NCI-H1694 (cell line): ENCODE data around the gene GLE1.
A peak's percentile ranks its signal among the peaks of the same experiment; 100 is the strongest.
"Not testable (repeated sequence)": the region's sequence is repeated elsewhere in the genome, so short reads cannot be mapped to it uniquely, and the experiment has no call there.

Experiments
- DNase-seq: peaks from one replicate; lab custom pipeline; 2025; lab: John Stamatoyannopoulos, UW

The GLE1 gene

GRCh38 chr9:128495804-128496417, 8.6 kb upstream of the GLE1 start:
- no peak for DNase-seq

GRCh38 chr9:128497824-128498610, 6.5 kb upstream of the GLE1 start:
- no peak for DNase-seq

- DNase-seq, result no peak
Observed at GRCh38 chr9:128498911-128499310, 5.6 kb upstream of the GLE1 start.

- no peak for DNase-seq
Observed at GRCh38 chr9:128499920-128500319, 4.6 kb upstream of the GLE1 start.

- not testable (repeated sequence) for DNase-seq
Observed at GRCh38 chr9:128503415-128503825, 1.1 kb upstream of the GLE1 start.

GRCh38 chr9:128503870-128504269, 649 bp upstream of the GLE1 start:
- no peak for DNase-seq

DNA sequence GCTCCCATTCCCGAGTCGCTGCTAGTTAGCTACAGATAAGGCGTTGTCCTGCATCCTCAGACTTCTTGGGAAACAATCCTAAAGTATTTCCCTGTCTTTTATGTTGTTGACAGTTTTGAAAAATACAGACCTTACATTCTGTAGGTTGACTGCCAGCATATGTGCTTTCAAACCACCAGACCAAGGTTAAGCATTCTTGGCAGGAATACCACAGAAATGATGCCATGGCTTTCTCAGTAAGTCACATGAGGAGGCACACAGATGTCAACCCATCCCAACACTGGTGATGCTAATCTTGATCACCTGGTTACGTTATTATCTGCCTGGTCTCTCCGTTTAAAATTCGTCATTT, 871 bp downstream of the GLE1 start:
- peak; percentile 40 for DNase-seq

DNA sequence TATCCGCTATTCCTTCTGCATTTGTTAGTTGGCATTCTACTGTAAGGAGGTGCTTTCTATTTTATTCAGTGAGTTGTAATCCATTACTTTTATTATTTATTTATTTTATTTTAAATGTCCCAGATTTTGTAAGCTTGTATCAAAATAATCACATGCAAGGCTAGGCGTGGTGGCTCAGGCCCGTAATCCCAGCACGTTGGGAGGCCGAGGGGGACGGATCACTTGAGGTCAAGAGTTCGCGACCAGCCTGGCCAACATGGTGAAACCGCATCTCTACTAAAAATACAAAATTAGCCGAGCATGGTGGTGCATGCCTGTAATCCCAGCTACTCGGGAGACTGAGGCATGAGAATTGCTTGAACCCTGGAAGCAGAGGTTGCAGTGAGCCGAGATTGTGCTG, 1.4 kb downstream of the GLE1 start:
- not testable (repeated sequence) for DNase-seq

- no peak for DNase-seq
Observed at GRCh38 chr9:128512820-128513219, 8.3 kb downstream of the GLE1 start.

DNA sequence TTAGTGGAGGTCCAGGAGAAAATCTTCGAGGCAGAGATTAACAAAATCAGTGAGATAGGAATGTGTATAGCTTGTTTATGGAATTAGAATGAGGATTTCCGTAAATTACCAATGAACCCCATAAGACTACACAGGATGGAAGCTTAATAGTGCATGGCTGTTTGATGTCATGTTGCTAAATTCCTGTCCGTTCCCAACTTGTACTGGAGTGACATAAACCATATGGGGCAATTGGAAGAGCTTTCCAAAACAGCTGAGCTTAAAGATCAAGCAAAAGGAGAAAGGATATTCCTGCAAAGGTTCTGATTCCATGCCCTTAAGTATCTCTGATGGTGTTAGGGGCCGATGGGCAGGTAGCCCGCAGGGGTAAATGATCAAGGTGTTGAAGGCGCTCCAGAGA, 17.4 kb downstream of the GLE1 start:
- DNase-seq, result no peak

DNA sequence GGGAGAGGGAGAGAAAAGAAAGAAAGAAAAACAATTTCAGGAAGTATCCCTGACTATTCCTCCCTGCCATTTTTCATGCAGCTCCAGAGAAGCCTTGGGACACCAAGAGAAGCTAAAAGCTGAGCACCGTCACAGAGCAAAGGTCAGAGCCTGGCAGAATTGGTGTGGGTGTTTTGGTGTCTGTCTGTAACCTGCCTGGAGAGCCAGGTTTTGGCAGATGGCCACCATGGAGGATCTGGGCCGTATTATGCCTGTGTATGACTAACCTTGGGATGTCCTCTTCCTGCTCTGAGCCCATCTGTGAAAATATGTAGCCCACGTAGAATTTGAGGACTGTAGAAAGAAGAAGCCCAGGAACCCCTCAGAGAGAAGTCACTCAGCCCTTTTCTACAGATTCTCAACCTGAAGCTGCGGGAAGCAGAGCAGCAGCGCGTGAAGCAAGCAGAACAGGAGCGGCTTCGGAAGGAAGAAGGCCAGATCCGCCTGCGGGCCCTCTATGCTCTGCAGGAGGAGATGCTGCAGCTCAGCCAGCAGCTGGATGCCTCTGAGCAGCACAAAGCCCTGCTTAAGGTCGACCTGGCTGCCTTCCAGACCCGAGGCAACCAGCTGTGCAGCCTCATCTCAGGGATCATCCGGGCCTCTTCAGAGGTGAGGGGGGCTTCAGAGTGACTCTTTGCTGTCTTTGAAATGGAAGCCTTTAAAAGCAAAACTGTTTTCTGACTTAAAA, 18.8 kb downstream of the GLE1 start:
- DNase-seq, result peak; percentile 72

- DNase-seq, result no peak
Observed at GRCh38 chr9:128526720-128527119, 22.2 kb downstream of the GLE1 start.

DNA sequence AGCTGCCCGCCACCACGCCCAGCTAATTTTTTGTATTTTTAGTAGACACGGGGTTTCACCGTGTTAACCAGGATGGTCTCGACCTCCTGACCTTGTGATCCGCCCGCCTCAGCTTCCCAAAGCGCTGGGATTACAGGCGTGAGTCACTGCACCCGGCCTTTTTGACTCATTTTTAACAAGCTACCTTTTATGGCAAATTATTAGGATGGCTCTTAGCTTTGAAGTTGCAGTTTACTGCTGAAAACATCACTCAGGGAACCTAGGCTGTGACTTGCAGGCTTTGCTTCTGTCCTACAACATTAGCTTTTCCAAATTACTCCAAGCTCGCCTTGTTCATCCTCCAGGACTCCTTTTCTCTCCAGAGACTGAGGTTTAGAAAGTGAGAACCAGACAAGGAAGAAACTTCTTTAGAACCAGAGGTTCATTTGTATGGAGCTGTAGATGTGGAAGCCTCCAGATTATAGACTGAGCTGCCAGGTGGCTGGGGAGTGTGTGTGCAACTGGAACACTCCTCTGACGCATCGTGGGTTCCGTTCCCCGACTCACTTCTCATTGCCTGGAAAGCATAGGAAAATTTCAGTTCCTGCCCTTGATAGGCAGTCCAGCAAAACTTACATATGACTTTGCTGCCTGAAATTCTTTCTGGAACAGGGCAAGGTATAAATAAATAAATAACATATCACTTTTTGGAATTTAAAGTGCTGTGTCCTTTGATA, 24.1 kb downstream of the GLE1 start:
- DNase-seq, result no peak

- DNase-seq, result no peak
Observed at GRCh38 chr9:128529191-128529590, 24.7 kb downstream of the GLE1 start.

DNA sequence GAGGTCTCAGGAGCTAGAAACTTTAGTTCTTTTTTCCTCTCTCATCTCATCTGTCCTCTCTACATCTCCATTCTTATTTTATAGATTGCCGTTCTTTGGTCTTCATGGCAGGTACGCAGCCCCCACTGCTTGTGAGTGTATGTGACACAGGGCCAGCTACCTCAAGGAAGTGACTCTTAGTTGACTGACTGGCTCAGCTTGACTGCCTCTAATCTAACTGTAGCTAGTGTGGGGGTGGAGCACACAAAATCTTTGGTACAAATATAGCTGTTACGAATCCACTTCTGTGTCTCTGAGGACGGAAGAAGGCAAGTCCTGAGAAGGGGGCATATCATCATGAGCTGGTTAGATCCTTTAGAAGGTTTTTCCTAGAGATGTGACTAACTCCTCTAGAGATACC, 28.1 kb downstream of the GLE1 start:
- DNase-seq, result no peak

DNA sequence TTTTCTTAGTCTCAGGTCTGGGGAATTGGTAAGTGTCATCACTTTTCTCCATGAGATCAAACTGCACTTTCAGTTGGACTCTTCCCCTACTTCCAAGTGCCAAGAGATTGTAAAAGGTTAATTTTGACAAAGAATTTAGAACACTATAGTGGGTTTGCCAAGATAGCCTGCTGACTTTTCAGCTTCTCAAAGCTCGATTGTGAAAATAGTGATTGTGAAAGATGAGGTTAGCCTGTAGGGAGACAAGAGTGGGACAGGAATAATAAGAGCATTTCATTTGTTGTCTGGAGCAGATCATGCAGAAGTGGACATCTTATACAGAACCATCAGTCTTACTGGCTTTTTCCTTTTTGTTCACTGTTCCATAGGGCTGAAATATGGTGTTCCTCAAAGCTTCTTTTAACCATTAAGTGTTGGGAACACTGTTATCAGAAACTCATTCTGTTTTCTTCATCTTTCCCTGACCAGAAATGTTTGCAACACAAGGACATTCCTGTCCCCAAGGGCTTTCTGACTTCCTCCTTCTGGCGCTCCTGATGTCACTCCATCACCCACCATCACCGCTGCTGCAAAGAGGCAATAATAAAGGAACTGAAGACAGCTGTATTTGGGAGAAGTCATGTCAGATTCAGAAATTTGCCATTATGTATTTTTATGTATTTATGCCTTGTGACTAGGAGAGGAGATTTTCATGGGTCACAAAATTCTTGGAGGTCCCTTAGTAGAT, 36.3 kb downstream of the GLE1 start:
- DNase-seq, result no peak

DNA sequence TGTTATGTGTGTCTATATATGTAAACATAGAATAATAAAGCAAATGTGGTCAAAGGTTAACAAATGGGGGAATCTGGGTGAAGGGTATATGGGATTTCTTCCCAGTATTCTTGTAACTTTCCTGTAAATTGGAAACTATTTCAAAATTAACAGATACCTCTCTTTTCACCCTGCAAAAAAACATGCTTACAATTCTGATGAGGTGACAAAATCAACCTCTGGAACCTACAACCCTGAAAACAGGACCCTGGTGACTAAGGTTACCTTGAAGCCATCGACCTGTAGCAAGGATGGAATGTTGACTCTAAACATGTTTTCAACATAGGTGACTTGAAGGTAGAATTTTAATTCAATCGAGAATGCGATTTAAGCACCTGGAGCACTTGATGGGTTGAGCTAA, 42.0 kb downstream of the GLE1 start:
- DNase-seq, result no peak

DNA sequence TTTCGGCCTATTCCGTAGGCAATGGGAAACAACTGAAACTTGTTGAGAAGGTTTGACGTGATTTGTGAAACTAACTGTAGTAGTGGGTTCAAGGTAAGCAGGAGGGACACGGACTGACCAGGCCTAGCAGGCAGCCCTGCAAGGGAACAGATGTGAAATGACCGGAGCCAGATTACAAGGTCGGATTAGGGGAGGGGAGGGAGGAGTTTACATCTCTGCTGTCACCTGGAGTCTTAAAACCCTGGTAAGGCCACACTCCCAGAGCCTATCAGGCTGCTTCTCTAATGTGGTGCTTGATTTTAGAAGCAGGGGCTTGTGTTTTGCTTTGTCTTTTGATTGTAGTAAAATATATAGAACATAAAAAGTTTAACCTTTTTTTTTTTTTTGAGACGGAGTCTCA, 44.4 kb downstream of the GLE1 start:
- no peak for DNase-seq

- no peak for DNase-seq
Observed at GRCh38 chr9:128550226-128550625, 45.7 kb downstream of the GLE1 start.

DNA sequence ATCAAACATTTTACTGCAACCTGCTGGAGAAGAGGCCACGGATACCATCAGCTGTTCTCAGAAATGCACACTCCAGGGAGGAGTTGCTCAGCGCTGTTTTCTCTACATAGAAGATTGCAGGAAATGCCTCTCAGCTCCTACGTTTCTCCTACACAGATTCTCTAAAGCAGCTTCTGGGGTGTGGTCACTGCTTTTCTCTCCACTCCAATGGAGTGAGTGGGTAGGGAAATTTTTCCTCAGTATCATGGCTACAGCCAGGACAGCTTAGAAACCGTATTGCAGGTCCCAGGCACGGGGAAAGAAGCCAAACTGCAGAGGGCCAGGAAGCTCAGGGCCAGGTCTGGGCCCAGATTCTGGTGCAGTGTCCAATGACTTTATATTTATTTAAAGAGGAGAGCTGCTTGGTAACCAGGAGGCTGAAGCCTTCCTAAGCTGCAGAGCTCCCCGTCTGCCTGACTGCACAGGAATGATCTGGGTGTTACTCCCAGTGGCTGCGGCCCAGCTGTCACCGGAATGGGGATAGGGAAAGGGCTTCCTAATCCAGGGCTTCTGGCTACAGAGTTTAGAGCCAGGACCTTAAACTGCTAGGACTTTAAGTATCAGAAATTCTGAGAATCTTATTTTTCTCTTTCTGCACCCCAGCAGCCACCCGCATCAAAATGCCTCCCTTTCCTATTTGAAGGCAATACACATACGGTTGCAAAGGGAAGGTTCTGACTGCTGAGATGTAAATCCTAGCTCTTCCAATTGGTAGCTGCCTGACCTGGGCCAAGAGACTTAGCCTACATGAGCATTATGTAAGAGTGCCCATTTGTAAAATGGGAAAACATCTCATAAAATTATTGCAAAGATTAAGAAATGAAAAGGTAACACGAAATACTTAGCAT, 46.5 kb downstream of the GLE1 start:
- DNase-seq, result peak; percentile 51

DNA sequence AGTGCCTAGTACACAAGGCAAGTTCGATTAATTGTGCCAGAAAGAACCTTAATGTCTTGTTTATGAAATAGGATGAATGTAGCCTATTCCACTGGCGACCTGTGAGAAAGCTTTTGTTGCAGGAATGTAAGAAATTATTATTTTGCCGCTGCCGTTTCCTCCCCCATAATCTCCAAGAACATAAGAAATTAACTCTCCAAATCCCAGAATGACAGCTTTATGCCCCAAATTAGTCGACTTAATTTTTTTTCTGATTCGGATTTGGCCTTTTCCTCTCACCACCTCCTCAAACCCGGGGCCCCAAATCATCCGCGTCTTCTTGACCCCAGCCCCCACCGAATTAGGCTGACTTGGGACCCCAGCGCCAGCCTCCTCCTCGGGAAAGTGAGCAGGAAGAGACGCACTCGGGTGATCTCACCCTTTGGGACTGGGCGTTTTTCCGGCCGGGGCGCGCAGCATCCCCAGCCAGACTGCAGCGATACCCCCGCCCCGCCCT, 47.2 kb downstream of the GLE1 start:
- no peak for DNase-seq
